T-helper 2 cell treated with Interferon-gamma antibody and Interleukin-4, amounts not matched to agents 5 μg/mL and 100 μg/mL, for 36 hours (primary cell): ENCODE data around the gene NACC2.

Experiments used
- DNase-seq: peaks from one replicate; pipeline ENCODE4 v3.0.0; 2021; ENCODE audit warnings: low spot score
- H3K27ac Mint-ChIP-seq: one replicate; pipeline ENCODE4 v1.8.0; 2021; ENCODE audit warnings: mild to moderate bottlenecking, mixed read lengths
- H3K27me3 Mint-ChIP-seq: one replicate; pipeline ENCODE4 v1.8.0; 2021; ENCODE audit warnings: low read depth, mixed read lengths
- H3K36me3 Mint-ChIP-seq: one replicate; pipeline ENCODE4 v1.8.0; 2021; ENCODE audit warnings: low read depth, mixed read lengths
- H3K4me1 Mint-ChIP-seq: one replicate; pipeline ENCODE4 v1.8.0; 2021; ENCODE audit warnings: low read depth, mixed read lengths
- H3K4me3 Mint-ChIP-seq: one replicate; pipeline ENCODE4 v1.8.0; 2022; ENCODE audit warnings: mild to moderate bottlenecking, moderate library complexity, mixed read lengths
- H3K9me3 Mint-ChIP-seq: one replicate; pipeline ENCODE4 v1.8.0; 2021; ENCODE audit warnings: mixed read lengths

NACC2 gene

DNA sequence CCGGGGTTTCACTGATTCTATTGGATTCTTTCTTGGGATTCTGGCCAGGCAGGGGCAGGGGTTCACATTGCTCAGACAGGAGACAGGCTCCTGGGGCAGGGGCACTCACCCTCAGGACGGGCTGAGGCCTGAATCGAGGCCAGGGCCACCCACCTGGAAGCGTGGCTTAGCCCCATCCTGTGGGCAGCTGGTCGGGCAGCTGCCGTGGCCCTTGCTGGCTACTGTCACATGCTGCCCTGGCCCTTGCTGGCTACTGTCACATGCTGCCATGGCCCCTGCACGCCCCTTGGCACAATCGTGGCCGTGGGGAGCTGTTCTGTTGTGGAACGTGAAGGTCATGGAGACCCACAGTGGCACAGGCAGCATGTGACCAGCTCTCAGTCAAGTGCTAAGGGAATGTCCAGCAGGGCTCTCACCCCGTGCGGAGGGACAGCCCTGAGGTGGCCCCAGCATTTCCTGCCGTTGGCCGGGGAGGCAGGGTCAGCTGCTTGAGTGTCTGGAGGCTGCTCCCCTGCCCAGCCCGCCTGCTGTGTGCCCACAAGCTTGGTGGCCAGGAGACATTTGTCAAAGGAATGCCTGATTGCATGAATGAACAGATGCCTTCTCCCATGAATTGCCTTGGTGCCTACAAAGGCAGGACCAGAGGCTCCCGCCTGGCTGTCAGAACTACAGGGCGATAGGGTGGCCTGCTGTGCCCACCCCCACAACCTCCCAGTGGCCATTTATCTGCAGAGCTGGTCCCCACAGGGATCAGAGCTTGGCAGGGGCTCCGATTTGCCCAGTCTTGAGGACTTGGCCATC, 40.4 kb upstream of the NACC2 start:
- H3K27me3 Mint-ChIP-seq: peaks cover 18% of the 10 kb centered on the region
- no peaks in the 10 kb centered on the region for H3K4me1 Mint-ChIP-seq
- no peaks in the 10 kb centered on the region for H3K36me3 Mint-ChIP-seq
- H3K9me3 Mint-ChIP-seq: no peaks in the 10 kb centered on the region
- H3K4me3 Mint-ChIP-seq: no peak overlapping the region
- H3K27ac Mint-ChIP-seq: no peak overlapping the region
- DNase-seq: no peak

DNA sequence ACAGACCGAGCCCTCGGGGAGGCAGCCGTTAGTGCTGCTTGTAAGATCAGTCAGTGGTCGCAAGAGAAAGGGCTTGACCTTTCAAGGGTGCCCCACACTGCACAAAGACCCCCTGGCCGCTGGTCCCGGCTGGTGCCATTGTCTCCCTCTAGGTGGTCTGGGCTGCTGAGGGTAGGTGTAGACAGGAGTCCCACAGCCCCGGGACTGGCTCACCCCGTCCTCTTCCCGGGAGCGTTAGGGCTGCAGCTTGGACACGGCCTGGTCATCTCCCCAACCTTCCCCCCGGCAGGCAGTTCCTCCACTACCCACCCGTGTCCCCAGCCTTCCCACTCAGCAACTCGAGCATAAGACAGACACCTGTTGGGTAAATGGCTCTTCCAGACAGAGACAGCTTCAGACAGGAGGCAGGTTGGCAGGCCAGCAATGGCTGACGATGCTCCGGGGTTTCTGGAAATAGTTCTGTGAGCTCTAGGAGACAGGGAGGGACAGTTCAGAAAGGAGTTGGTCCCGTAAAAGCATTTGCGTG, 38.9 kb upstream of the NACC2 start:
- Mint-ChIP-seq H3K27me3 (peaks cover 18% of the 10 kb centered on the region), H3K9me3 (no peaks in the 10 kb centered on the region), H3K4me3 (no peak overlapping the region), H3K36me3 (no peaks in the 10 kb centered on the region), H3K4me1 (no peaks in the 10 kb centered on the region), H3K27ac (no peak overlapping the region)
- DNase-seq: no peak

DNA sequence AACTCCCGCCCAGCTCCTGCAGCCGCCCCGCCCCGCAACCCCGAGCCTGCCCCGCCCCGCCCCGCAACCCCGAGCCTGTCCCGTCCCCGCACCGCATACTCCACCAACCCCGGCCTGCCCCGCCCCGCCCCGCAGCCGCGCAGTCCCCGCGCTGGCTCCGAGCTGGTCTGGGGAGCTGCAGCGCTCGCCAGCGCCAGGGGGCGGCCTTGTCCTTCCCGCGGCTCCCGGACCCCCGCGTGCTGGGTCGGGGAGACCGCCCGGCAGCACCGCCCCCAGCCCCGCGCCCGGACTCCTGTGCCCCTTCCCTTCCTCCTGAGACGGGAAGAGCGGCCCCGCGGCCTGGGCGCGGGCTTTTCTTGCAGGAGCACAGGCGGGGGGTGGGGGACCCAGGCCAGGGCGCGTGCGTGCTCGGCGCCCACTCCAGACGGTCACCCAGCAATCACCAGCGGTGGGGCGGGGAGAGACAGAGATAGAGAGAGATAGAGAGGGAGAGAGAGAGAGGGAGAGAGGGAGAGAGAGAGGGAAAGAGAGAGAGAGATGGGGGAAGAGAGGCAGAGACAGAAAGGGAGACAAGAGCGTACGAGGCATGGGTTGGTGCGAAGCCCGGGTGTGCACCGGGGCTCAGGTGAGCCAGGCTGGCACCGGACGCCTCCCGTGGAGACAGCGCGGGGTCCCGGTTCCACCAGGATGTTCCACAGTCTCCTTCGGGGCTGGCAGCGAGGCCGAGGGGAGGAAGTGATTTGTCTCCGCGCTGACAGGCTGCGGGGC, 38.3 kb upstream of the NACC2 start:
- Mint-ChIP-seq H3K4me3 (no peak overlapping the region), H3K27ac (no peak overlapping the region), H3K27me3 (peaks cover 18% of the 10 kb centered on the region), H3K36me3 (no peaks in the 10 kb centered on the region), H3K4me1 (no peaks in the 10 kb centered on the region), H3K9me3 (no peaks in the 10 kb centered on the region)
- no peak for DNase-seq

DNA sequence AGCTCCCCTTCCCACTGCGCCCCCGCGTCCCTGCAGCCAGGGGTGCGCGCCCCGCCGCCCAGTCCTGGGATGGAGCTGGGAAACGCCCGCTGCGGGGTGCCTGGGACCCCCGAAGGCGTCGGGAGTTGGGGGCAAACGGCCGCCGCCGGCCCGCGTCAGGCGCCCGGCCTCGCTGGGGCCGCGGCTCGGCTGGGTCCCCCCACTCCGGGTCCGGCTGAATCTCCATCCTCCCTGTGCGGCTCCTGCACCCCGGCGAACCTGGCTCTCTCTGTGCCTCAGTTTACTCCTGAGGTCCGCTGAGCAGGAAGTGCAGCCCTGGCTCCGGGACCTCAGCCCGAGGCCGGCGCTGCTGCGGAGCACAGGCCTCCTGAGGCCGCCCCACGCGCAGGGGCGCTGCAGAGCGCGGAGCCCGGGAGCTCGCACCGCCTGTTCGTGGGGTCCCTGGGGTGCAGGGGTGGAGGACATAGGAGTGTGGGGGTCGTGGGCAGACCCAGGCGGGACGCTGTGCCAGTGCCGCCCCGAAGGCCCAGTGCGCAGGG, 37.5 kb upstream of the NACC2 start:
- Mint-ChIP-seq H3K27ac (no peak overlapping the region), H3K36me3 (no peaks in the 10 kb centered on the region), H3K4me1 (no peaks in the 10 kb centered on the region), H3K9me3 (no peaks in the 10 kb centered on the region), H3K4me3 (no peak overlapping the region), H3K27me3 (peaks cover 19% of the 10 kb centered on the region)
- DNase-seq: no peak

DNA sequence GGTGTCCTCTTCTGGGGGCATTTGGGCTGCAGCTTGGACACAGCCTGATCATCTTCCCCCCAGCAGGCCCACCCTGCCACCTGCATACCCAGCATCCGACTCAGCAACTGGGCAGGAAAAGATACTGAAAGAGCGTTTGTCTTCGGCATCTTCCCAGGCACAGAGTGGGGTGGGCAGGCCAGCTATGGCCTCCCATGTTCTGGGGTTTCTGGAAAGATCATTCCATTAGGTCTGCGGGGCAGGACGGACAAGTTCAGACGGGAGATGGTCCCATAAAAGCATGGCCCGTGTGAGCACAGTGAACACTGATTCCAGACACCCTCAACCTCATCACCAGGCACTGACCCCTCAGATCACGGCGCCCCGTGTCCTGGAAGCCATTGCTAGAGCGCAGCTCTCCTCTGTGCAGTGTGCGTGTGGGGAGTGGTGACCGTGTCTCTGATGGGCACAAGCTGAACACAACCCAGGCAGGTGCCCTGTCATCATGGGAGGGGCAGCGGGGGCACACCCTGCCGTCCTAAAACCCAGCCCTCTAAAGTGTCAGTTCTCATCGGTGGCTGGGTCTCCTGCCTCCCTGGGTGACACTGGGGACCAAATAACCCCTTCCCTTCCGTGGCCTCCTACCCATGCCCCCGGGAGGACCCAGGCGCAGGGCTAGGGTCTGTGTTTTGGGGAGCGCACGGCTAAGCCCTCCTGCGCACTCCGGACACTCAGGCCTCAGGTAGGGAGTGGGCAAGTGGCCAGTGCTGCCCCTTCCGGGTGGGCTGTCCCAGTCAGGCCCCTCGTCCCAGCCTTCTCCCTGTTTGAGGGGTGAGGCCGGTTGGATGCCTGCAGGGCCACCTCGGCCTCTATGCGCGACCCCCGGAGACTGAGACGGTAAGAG, 36.8 kb upstream of the NACC2 start:
- H3K4me1 Mint-ChIP-seq: no peaks in the 10 kb centered on the region
- no peaks in the 10 kb centered on the region for H3K36me3 Mint-ChIP-seq
- no peaks in the 10 kb centered on the region for H3K9me3 Mint-ChIP-seq
- H3K4me3 Mint-ChIP-seq: no peak overlapping the region
- no peak for DNase-seq
- H3K27me3 Mint-ChIP-seq: peaks cover 20% of the 10 kb centered on the region
- no peak overlapping the region for H3K27ac Mint-ChIP-seq

DNA sequence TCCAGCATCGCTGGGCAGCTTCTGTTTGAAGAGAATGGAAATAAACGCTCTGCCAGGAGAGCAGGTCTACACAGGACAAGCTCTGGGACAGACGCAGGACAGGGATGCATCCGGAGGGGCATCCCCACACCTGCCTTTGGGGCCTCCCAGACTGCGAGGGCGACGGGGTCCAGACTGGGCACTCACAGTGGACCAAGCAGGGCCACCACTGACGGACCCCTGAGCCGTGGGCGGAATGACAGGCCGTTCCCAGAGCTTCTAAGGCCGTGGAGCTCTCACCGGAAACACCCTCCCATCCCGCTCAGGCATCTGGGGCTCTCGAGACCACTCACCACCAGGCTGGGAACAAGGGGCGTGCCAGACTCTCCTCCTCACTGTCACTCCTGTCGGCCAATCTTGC, 34.1 kb upstream of the NACC2 start:
- H3K36me3 Mint-ChIP-seq: no peaks in the 10 kb centered on the region
- no peaks in the 10 kb centered on the region for H3K4me1 Mint-ChIP-seq
- no peak overlapping the region for H3K4me3 Mint-ChIP-seq
- peaks cover 7% of the 10 kb centered on the region for H3K9me3 Mint-ChIP-seq
- H3K27ac Mint-ChIP-seq: no peak overlapping the region
- peaks cover 17% of the 10 kb centered on the region for H3K27me3 Mint-ChIP-seq
- DNase-seq: no peak

DNA sequence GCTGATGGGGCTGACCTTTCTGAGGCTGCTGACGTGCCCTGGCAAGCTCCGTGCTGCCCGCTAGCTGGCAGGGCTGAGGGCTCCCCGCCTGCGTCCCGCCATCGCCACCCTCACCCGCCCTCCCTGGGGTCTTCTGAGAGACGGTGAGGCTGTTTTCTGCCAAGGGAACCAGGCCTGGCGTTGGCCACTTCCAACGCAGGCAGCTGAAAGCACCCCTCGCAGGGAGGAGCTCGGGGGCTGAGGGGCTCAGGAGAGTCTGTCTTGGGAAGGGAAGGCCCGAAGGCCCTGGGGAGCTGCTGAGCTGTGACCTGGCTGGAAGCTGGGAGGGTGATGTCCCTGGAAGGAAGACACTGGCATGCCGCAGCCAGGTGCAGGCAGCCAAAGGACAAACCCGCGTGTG, 33.3 kb upstream of the NACC2 start:
- Mint-ChIP-seq H3K9me3 (peaks cover 7% of the 10 kb centered on the region), H3K4me3 (no peak overlapping the region), H3K36me3 (no peaks in the 10 kb centered on the region), H3K27me3 (peaks cover 10% of the 10 kb centered on the region), H3K4me1 (no peaks in the 10 kb centered on the region), H3K27ac (no peak overlapping the region)
- no peak for DNase-seq

DNA sequence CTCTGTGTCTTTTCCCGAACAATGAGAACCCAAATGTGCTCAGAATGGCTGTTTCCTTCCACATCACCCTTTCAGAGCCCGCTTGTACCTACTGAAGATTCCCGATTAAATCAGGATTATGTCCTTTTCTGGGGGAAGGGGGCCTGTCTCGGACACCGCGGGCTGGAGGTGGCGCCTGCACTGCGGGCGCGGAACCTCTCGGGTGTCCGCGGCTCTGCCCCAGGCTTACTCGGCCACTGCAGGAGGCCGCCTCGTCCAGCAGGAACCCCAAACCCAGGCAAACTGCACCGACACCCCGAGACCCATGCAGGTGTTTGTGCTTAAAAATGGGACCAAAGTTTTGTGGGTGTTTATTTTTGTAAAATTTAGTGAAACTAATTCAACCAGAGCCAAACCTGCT, 32.2 kb upstream of the NACC2 start:
- peaks cover 7% of the 10 kb centered on the region for H3K9me3 Mint-ChIP-seq
- peaks cover 9% of the 10 kb centered on the region for H3K27me3 Mint-ChIP-seq
- no peaks in the 10 kb centered on the region for H3K4me1 Mint-ChIP-seq
- H3K27ac Mint-ChIP-seq: no peak overlapping the region
- DNase-seq: no peak
- no peaks in the 10 kb centered on the region for H3K36me3 Mint-ChIP-seq
- no peak overlapping the region for H3K4me3 Mint-ChIP-seq

DNA sequence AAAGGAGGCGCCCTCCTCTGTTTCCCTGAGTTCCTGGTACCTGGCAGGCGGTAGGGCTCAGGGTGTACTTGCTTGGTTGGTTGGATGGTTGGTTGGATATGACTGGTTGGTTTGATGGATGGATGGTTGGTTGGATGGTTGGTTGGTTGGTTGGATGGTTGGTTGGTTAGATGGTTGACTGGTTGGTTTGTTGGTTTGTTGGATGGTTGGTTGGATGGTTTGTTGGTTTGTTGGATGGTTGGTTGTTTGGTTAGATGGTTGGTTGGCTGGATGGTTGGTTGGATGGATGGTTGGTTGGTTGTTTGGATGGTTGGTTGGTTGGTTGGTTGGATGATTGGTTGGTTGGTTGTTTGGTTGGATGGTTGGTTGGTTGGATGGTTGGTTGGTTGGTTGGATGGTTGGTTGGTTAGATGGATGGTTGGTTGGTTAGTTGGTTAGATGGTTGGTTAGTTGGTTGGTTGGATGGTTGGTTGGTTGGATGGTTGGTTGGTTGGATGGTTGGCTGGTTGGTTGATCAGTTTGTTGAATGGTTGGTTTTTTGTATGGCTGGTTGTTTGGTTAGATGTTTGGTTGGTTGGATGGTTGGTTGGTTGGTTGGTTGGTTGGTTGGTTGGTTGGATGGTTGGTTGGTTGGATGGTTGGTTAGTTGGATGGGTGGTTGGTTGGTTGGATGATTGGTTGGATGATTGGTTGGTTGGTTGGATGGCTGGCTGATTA, 30.0 kb upstream of the NACC2 start:
- Mint-ChIP-seq H3K9me3 (peaks cover 7% of the 10 kb centered on the region), H3K36me3 (no peaks in the 10 kb centered on the region), H3K4me1 (no peaks in the 10 kb centered on the region), H3K4me3 (no peak overlapping the region), H3K27me3 (peaks cover 2% of the 10 kb centered on the region), H3K27ac (no peak overlapping the region)
- no peak for DNase-seq

DNA sequence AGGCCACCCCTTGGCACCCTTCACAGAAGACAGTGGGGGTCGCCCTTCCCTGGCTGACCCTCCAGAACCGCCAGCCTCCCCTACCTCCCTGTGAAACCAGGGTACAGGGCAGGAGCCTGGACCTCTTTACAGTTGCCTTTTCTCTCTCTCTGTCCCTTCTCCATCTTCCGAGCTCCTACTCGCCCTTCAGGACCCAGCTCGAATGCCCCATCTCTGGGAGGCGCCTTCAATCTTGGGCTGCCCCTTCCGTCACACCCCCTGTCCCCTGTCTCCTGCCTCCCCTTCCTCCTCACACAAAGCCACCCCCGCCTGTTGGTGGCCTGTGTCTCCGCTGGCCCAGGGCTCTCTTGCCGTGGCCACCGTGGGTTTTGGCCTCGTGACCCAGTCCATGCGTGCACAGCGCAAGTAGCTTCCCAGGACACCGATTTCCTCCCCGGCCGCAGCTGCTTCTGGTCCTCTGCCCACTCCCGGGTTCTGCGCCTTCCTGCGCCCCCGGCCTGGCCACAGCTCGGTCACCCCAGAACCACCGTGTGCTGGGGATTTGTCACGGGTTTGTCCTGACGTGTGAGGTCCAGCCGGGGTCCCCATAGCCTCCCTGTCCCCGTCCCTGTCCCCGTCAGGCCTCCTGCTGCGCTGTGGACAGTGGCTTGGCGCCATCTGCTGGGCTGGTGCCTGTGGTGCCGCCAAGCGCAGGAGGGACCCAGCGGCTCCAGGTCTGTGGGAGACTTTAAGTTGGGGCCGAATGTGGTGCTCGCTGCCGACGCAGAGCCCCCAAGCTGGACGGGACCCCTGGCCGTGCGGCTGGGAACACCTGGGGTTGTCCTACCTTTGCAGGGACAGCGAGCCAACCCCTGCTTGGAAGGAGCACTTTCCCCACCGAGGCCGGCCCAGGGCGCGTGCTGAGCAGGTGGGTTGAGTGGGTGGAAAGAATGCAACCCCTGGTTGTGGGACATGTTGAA, 27.6 kb upstream of the NACC2 start:
- H3K27ac Mint-ChIP-seq: no peak overlapping the region
- no peak overlapping the region for H3K4me3 Mint-ChIP-seq
- DNase-seq: peak; percentile 70

DNA sequence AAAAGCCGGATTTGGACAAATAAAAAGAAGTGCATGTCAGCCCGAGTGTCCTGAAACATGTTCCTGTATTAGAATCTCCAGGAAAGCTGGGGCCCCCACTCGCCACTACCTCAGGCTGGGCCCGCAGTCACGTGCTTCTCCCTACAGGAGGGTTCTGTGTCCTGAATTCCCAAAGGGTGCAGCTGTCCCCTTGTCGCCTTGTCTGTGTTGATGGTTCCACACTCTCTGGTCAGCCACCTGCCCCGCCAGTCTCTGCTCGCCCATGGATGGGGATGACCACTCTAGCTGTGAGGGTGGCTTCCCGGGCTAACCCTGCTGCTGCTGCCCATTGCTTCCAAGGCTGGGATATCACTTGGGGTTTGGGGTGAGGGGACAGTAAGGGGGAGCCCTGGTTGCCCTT, 26.7 kb upstream of the NACC2 start:
- Mint-ChIP-seq H3K36me3 (no peaks in the 10 kb centered on the region), H3K4me1 (no peaks in the 10 kb centered on the region), H3K27ac (no peak overlapping the region), H3K4me3 (no peak overlapping the region), H3K9me3 (peaks cover 7% of the 10 kb centered on the region), H3K27me3 (no peaks in the 10 kb centered on the region)
- no peak for DNase-seq

More for the DNA sequence above, 27.6 kb upstream of the NACC2 start:
- H3K36me3 Mint-ChIP-seq: no peaks in the 10 kb centered on the region
- H3K4me1 Mint-ChIP-seq: no peaks in the 10 kb centered on the region
- peaks cover 7% of the 10 kb centered on the region for H3K9me3 Mint-ChIP-seq
- peaks cover 2% of the 10 kb centered on the region for H3K27me3 Mint-ChIP-seq

DNA sequence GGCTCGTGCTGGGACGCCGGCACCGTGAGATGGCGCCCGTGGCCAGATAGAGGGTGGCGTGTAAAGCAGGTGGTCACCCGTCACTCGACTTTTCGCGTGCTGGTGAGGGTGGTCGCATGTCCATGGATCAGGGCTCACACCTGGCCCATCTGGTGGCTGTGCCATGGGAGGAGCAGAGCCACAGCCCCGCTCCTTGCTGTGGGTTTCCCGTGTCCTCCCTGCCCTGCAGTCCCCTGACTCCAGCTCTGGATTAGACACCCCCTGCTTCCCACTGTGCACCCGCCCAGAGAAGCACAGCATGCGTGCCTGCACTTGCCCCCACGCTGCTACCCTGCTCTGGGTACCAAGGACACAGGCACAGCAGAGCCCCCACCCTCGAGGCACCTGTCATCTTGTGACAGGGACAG, 25.4 kb upstream of the NACC2 start:
- no peak overlapping the region for H3K4me3 Mint-ChIP-seq
- H3K27ac Mint-ChIP-seq: no peak overlapping the region
- no peaks in the 10 kb centered on the region for H3K36me3 Mint-ChIP-seq

More for the DNA sequence above, 25.4 kb upstream of the NACC2 start:
- Mint-ChIP-seq H3K27me3 (no peaks in the 10 kb centered on the region), H3K4me1 (no peaks in the 10 kb centered on the region), H3K9me3 (peaks cover 7% of the 10 kb centered on the region)
- DNase-seq: no peak
